ENCODE results near the gene ZNF441. TPM values are rescaled to one million over a fixed set of nuclear protein-coding genes. Genes with fewer than 3 reads are reported as not detected.
"Not testable (repeated sequence)": the region's sequence is repeated elsewhere in the genome, so short reads cannot be mapped to it uniquely, and the experiment has no call there.

ZNF441 gene
- total RNA-seq, 1 donor from 2014 or later = 5.6 TPM

GRCh38 chr19:11776669-11777068, 9.9 kb downstream of the ZNF441 start:
- intact Hi-C loops (cut with micrococcal nuclease) = not testable (repeated sequence)

- intact Hi-C loops (cut with micrococcal nuclease) = no loop called here
Measured at GRCh38 chr19:11780431-11781020, 13.7 kb downstream of the ZNF441 start.

GRCh38 chr19:11781295-11782057, 14.7 kb downstream of the ZNF441 start:
- intact Hi-C loops (cut with micrococcal nuclease) = no loop called here

GRCh38 chr19:11783767-11784166, 17.0 kb downstream of the ZNF441 start:
- intact Hi-C loops (cut with micrococcal nuclease) = no loop called here

- intact Hi-C loops (cut with micrococcal nuclease) = no loop called here
Measured at GRCh38 chr19:11784356-11784755, 17.6 kb downstream of the ZNF441 start.

- intact Hi-C loops (cut with micrococcal nuclease) = no loop called here
Measured at GRCh38 chr19:11787536-11787935, 20.7 kb downstream of the ZNF441 start.

- intact Hi-C loops (cut with micrococcal nuclease) = loop anchor here (10.0 kb wide), 1 partner anchor 132 kb away; the partner anchor contains the start of gene ZNF700
Measured at GRCh38 chr19:11792942-11793341, 26.1 kb downstream of the ZNF441 start.

GRCh38 chr19:11797491-11797890, 30.7 kb downstream of the ZNF441 start:
- intact Hi-C loops (cut with micrococcal nuclease) = loop anchor here (1.0 to 10.0 kb wide), 5 partner anchors 85 to 535 kb away; partner anchors contain the start of genes ZNF563 and ZNF700

- intact Hi-C loops (cut with micrococcal nuclease) = loop anchor here (2.0 to 10.0 kb wide), 6 partner anchors 16 to 534 kb away; partner anchors contain the start of genes ZNF440, ZNF441, ZNF563 and ZNF700
Measured at GRCh38 chr19:11798391-11799330, 31.9 kb downstream of the ZNF441 start, which contains the start of gene ZNF491. Gene ZNF491 (plus strand): TSS chr19:11798523. CDS start chr19:11805954, 7,431 bp downstream.

- intact Hi-C loops (cut with micrococcal nuclease) = no loop called here
Measured at GRCh38 chr19:11806354-11807098, 39.7 kb downstream of the ZNF441 start.

GRCh38 chr19:11807099-11807380, 40.2 kb downstream of the ZNF441 start:
- intact Hi-C loops (cut with micrococcal nuclease) = no loop called here

- intact Hi-C loops (cut with micrococcal nuclease) = loop anchor here (2.0 to 5.0 kb wide), 4 partner anchors 15 to 329 kb away; partner anchors contain the start of genes ZNF20, ZNF441, ZNF491 and ZNF823
Measured at GRCh38 chr19:11813703-11814028, 46.9 kb downstream of the ZNF441 start.

- intact Hi-C loops (cut with micrococcal nuclease) = loop anchor here (2.0 to 5.0 kb wide), 4 partner anchors 15 to 328 kb away; partner anchors contain the start of genes ZNF20, ZNF441, ZNF491 and ZNF823
Measured at GRCh38 chr19:11814029-11814699, 47.4 kb downstream of the ZNF441 start, which contains the start of gene ZNF440. Gene ZNF440 (plus strand): TSS chr19:11814273. CDS start chr19:11814448, 175 bp downstream.

GRCh38 chr19:11814700-11815035, 47.9 kb downstream of the ZNF441 start:
- intact Hi-C loops (cut with micrococcal nuclease) = loop anchor here (2.0 to 5.0 kb wide), 4 partner anchors 16 to 328 kb away; partner anchors contain the start of genes ZNF20, ZNF441, ZNF491 and ZNF823

GRCh38 chr19:11821474-11822109, 54.8 kb downstream of the ZNF441 start:
- intact Hi-C loops (cut with micrococcal nuclease) = no loop called here

- intact Hi-C loops (cut with micrococcal nuclease) = not testable (repeated sequence)
Measured at GRCh38 chr19:11828957-11829876, 62.4 kb downstream of the ZNF441 start.

- intact Hi-C loops (cut with micrococcal nuclease) = no loop called here
Measured at GRCh38 chr19:11832253-11832912, 65.6 kb downstream of the ZNF441 start.

- intact Hi-C loops (cut with micrococcal nuclease) = no loop called here
Measured at GRCh38 chr19:11833541-11833940, 66.7 kb downstream of the ZNF441 start.
